Prostate gland (tissue), 2 donors: ENCODE data around the gene LEKR1.

Experiments used
- POLR2A ChIP-seq: fragments of 450-650 bp; IDR thresholded peaks from one replicate; pipeline ENCODE4 v1.6.1; 2016; ENCODE audit warnings: antibody characterized with exemption, mild to moderate bottlenecking
- TF ChIP-seq, protein P1 (sequence below), 4 experiments: fragments of 200-600 bp in 2 of 4; fragments of 450-650 bp in 2 of 4; sonication (generic) in 2 of 4; IDR thresholded peaks; 1 replicate in 3 of 4; 2 replicates in 1 of 4; pipeline ENCODE4 v1.5.1; 2016 to 2019; ENCODE audit warnings: antibody characterized with exemption in 4 of 4, mild to moderate bottlenecking in 2 of 4, moderate library complexity in 2 of 4

DNA sequence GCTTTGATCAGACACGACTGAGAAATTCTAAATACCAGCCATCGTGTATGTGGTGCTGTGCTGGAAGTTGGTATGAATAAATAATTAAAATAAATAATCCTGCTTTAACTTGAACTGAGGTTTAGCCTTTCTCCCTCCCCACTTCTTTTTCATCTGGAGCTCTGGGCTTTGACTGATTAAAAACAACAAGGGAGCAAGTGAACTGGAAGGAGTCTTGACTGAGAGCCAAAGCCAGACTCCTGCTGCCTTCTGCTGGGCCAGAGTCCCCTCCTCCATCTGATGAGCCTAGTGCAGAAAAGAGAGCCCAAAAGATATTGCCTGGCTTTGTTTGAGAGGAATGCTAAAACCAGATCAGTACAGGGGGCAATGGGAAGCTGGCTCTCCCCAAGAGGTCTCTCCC, 237.8 kb downstream of the LEKR1 start:
- TF ChIP-seq, protein P1, sequence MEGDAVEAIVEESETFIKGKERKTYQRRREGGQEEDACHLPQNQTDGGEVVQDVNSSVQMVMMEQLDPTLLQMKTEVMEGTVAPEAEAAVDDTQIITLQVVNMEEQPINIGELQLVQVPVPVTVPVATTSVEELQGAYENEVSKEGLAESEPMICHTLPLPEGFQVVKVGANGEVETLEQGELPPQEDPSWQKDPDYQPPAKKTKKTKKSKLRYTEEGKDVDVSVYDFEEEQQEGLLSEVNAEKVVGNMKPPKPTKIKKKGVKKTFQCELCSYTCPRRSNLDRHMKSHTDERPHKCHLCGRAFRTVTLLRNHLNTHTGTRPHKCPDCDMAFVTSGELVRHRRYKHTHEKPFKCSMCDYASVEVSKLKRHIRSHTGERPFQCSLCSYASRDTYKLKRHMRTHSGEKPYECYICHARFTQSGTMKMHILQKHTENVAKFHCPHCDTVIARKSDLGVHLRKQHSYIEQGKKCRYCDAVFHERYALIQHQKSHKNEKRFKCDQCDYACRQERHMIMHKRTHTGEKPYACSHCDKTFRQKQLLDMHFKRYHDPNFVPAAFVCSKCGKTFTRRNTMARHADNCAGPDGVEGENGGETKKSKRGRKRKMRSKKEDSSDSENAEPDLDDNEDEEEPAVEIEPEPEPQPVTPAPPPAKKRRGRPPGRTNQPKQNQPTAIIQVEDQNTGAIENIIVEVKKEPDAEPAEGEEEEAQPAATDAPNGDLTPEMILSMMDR (IDR thresholded peaks at IDR 0.05) = no peak
- TF ChIP-seq POLR2A = no peak
